Tibial nerve (tissue), 4 donors: ENCODE data around the gene GHR. TPM values are rescaled to one million over a fixed set of nuclear protein-coding genes. Genes with fewer than 3 reads are reported as not detected.

Experiments used
- DNase-seq, 2 donors: peaks; one replicate each; pipeline ENCODE4 v3.0.0-alpha.2; 2019; ENCODE audit warnings: low spot score in 2 of 2
- H3K27ac ChIP-seq, 4 donors: fragments of 200-600 bp; sonication (generic) in 3 of 4; one replicate each; pipeline ENCODE4 v1.5.1; 2017 to 2019; ENCODE audit warnings: mild to moderate bottlenecking in 1 of 4
- H3K27me3 ChIP-seq, 2 donors: fragments of 200-600 bp; sonication (generic) in 1 of 2; one replicate each; pipeline versions ENCODE4 v1.5.1 to v1.6.0; 2017 to 2019
- H3K36me3 ChIP-seq, 3 donors: fragments of 200-600 bp; sonication (generic); one replicate each; pipeline ENCODE4 v1.5.1; 2018 to 2019
- H3K4me1 ChIP-seq, 4 donors: fragments of 200-600 bp; sonication (generic) in 3 of 4; one replicate each; pipeline ENCODE4 v1.5.1; 2017 to 2019
- H3K4me3 ChIP-seq, 4 donors: fragments of 200-600 bp; sonication (generic) in 3 of 4; one replicate each; pipeline ENCODE4 v1.5.1; 2017 to 2019; ENCODE audit warnings: mild to moderate bottlenecking in 1 of 4, moderate library complexity in 1 of 4
- H3K9me3 ChIP-seq, 4 donors: fragments of 200-600 bp; sonication (generic) in 3 of 4; one replicate each; pipeline ENCODE4 v1.5.1; 2017 to 2019
- EP300 ChIP-seq, 2 donors: sonication (generic); formaldehyde crosslinking; IDR thresholded peaks; one replicate each; pipeline ENCODE4 v1.6.1; 2017; ENCODE audit warnings: antibody characterized with exemption in 2 of 2, mild to moderate bottlenecking in 1 of 2
- POLR2A ChIP-seq, 2 donors: fragments of 450-650 bp; IDR thresholded peaks; one replicate each; pipeline ENCODE4 v1.6.1; 2017; ENCODE audit warnings: antibody characterized with exemption in 2 of 2, mild to moderate bottlenecking in 2 of 2, moderate library complexity in 2 of 2
- WGBS, 2 donors: methylation state at CpG; one replicate each; pipeline ENCODE4 v1.1.5; 2018; 5-methylcytosine and 5-hydroxymethylcytosine counted together
- total RNA-seq, 4 donors: library from RNA; depleted of rRNA; stranded (reverse); fragments of >200 nt; gene quantifications; one replicate each; pipeline ENCODE4 v1.1.0, GENCODE V29; 2016
- TF ChIP-seq, protein P1 (sequence below), 5 experiments: fragments of 200-600 bp in 3 of 5; fragments of 450-650 bp in 2 of 5; sonication (generic) in 3 of 5; IDR thresholded peaks; one replicate each; pipeline ENCODE4 v1.5.1; 2016 to 2019; ENCODE audit warnings: antibody characterized with exemption in 5 of 5, mild to moderate bottlenecking in 3 of 5, moderate library complexity in 2 of 5

The GHR gene
- total RNA-seq, 4 donors from 2014 or later: 30.2 to 39.6 (median 39.2) TPM

DNA sequence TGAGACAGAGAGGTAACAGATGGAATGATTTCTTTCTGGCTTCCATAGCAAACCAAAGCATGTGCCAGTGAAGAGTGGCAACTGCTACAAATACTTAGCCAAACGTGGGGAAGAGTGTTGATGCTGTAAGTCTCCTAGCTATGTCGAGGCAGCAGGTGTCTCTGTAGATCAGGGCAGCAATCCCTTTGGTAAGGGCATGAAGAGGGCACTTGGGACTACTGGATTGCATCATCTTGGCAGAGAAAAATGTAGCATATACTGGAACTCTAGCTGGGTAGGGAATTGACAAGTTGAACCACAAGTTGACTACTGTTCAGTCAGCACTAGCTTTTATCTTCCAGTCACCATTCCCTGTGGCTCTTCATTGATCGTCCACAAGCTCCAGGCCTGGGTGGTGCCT, 75.8 kb downstream of the GHR start:
- Histone ChIP-seq H3K9me3 (no peaks in the 10 kb centered on the region), H3K4me1 (peaks cover 0 to 27% (median 0%) of the 10 kb centered on the region in 4 donors), H3K36me3 (no peaks in the 10 kb centered on the region), H3K4me3 (no peak overlapping the region), H3K27me3 (no peaks in the 10 kb centered on the region), H3K27ac (no peak overlapping the region)
- DNase-seq: no peak
- WGBS, 2 donors: 61 to 79% methylated on average over 3 of the region's 3 CpGs
- TF ChIP-seq, protein P1, sequence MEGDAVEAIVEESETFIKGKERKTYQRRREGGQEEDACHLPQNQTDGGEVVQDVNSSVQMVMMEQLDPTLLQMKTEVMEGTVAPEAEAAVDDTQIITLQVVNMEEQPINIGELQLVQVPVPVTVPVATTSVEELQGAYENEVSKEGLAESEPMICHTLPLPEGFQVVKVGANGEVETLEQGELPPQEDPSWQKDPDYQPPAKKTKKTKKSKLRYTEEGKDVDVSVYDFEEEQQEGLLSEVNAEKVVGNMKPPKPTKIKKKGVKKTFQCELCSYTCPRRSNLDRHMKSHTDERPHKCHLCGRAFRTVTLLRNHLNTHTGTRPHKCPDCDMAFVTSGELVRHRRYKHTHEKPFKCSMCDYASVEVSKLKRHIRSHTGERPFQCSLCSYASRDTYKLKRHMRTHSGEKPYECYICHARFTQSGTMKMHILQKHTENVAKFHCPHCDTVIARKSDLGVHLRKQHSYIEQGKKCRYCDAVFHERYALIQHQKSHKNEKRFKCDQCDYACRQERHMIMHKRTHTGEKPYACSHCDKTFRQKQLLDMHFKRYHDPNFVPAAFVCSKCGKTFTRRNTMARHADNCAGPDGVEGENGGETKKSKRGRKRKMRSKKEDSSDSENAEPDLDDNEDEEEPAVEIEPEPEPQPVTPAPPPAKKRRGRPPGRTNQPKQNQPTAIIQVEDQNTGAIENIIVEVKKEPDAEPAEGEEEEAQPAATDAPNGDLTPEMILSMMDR (IDR thresholded peaks at IDR 0.05): no peak
- TF ChIP-seq EP300 (IDR thresholded peaks at IDR 0.05) (no peak), POLR2A (IDR thresholded peaks at IDR 0.05) (no peak)

DNA sequence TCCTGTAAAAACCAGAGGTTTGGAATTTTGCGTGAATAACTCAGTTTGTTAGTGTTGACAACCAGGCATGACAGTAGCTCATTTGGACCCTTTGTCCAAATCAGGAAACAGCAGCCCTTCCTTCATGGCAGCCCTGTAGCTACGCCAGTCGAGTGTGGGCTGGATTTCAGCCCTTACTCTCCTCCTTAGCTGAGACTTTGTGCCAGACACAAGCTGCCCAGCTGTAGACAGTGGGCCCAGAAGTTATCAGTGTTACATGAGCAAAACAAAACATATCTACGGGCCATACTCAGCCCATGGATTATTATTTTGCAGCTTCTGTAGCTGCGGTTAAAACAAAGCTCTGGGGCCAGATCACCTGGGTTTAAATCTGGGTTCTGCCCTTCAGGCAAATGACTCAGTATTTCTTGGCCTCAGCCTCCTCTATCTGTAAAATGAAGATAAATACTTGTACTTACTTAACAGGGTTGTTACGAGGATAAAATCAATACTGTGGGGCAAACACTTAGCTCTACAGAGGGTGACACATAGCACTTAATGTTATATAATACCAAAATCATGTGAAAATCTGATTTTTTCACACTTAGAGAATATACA, 76.9 kb downstream of the GHR start:
- Histone ChIP-seq H3K36me3 (no peaks in the 10 kb centered on the region), H3K27me3 (no peaks in the 10 kb centered on the region), H3K4me1 (peaks cover 0 to 28% (median 0%) of the 10 kb centered on the region in 4 donors), H3K4me3 (no peak overlapping the region), H3K27ac (no peak overlapping the region), H3K9me3 (no peaks in the 10 kb centered on the region)
- TF ChIP-seq EP300 (IDR thresholded peaks at IDR 0.05) (no peak), POLR2A (IDR thresholded peaks at IDR 0.05) (no peak)
- TF ChIP-seq, protein P1 (IDR thresholded peaks at IDR 0.05): no peak
- no peak for DNase-seq
- WGBS, 2 donors: 59 to 73% methylated on average over 6 of the region's 6 CpGs

DNA sequence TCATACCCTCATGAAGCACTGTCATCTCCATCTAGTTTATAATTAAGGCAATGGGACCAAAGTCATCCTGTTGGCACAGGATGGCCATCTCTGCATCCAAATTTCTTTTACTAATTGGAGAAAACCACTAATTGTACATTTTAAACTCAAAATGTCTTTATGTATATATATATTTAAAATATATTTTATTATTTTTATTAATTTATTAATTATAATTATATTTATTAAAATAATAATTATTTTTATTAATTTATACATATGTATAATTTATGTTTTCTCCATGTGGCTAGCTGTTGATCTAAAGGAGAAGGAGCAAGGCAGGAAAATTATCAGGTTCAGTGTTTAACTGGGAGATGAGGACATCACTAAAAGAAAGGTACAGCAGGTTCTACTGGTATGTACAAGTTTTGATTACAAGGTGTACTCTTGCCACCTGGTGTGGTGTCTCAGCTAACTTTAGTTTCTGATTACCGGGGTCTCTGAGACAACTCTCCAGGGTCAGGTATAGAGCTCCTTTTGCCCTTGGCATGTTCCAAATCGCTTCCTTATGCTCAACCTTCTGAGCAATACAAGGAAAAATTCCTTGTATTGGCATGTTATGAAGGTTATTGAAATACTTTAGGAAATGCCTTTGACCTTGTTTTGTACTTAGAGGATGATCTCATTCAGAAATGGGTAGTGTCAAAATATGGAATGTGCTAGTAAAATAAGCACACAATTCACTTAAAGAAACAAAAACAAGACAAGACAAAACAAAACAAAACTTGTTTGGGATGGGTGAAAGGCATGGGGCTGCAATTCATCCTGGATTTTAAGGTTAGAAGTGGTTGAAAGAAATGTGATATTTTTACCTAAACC, 79.6 kb downstream of the GHR start:
- H3K27me3 ChIP-seq: no peaks in the 10 kb centered on the region
- H3K4me3 ChIP-seq: no peak overlapping the region
- H3K27ac ChIP-seq: peak overlapping the region in 2 of 4 donors; percentile 21 to 49
- TF ChIP-seq POLR2A (IDR thresholded peaks at IDR 0.05) (no peak), EP300 (IDR thresholded peaks at IDR 0.05) (no peak)
- TF ChIP-seq, protein P1 (IDR thresholded peaks at IDR 0.05): no peak
- no peak for DNase-seq
- peaks cover 0 to 32% (median 0%) of the 10 kb centered on the region in 4 donors for H3K4me1 ChIP-seq
- H3K9me3 ChIP-seq: no peaks in the 10 kb centered on the region
- 45 to 49% methylated on average over 2 of the region's 2 CpGs for WGBS, 2 donors
- H3K36me3 ChIP-seq: no peaks in the 10 kb centered on the region

DNA sequence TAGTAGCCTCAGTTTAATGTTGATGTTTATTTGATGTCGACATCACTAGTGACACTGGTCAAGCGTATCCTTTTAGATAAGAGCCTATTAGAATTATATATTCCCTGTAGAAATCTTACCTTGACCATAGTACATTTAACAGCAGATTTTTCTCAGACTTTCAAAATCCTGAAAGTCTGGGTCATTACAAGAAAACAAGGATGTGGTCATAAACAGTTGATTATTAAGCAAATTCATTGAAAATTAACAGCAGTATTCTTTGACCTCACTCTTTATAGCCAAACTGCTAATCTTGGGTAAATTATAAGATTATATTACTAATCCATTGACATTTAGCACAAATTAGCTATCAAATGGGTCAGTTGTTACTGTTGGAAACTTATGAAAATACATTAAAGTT, 83.4 kb downstream of the GHR start:
- peaks cover 0 to 21% (median 0%) of the 10 kb centered on the region in 4 donors for H3K4me1 ChIP-seq
- H3K9me3 ChIP-seq: no peaks in the 10 kb centered on the region
- no peak overlapping the region for H3K27ac ChIP-seq
- no peak for DNase-seq
- 95 to 96% methylated on average over 2 of the region's 2 CpGs for WGBS, 2 donors
- H3K36me3 ChIP-seq: no peaks in the 10 kb centered on the region
- no peak for TF ChIP-seq EP300 (IDR thresholded peaks at IDR 0.05)
- no peak for TF ChIP-seq POLR2A (IDR thresholded peaks at IDR 0.05)
- TF ChIP-seq, protein P1 (IDR thresholded peaks at IDR 0.05): no peak
- H3K27me3 ChIP-seq: no peaks in the 10 kb centered on the region
- H3K4me3 ChIP-seq: no peak overlapping the region
